GM12892 (cell line): ENCODE results near the gene EYS.
"Not testable (repeated sequence)": the region's sequence is repeated elsewhere in the genome, so short reads cannot be mapped to it uniquely, and the experiment has no call there.

Source experiments
- POLR2A ChIP-seq: IDR thresholded peaks from 2 replicates; pipeline ENCODE4 v1.6.1; 2011; ENCODE audit warnings: low read depth, low read length, control low read depth
- POLR2AphosphoS5 ChIP-seq: IDR thresholded peaks from 2 replicates; pipeline ENCODE4 v1.6.1; 2011; ENCODE audit warnings: low read depth, low read length, control low read depth
- TAF1 ChIP-seq: IDR thresholded peaks from 2 replicates; pipeline ENCODE4 v1.6.1; 2011; ENCODE audit warnings: low read depth, mild to moderate bottlenecking, control low read depth, low read length, borderline replicate concordance

DNA sequence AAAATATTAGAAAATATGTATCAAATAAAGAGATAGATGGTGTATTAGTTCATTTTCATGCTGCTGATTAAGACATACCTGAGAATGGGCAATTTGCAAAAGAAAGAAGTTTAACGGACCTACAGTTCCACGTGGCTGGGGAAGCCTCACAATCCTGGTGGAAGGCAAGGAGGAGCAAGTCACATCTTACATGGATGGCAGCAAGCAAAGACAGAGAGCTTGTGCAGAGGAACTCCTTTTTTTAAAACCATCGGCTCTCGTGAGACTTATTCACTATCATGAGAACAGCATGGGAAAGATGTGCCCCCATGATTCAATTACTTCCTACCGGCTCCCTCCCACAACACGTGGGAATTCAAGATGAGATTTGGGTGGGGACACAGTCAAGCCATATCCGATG is 223.4 kb downstream of the EYS start:
- not testable (repeated sequence) for TF ChIP-seq POLR2A, POLR2AphosphoS5, TAF1
